Progenitor cell of endocrine pancreas (in vitro differentiated cells): ENCODE measurements around the gene SERINC4. TPM values are rescaled to one million over a fixed set of nuclear protein-coding genes. Genes with fewer than 3 reads are reported as not detected.

ENCODE experiments used
- DNase-seq: peaks from one replicate; pipeline ENCODE4 v3.0.0; 2021; ENCODE audit warnings: low spot score; ENCODE audit not compliant: unreplicated experiment
- H3K27ac Mint-ChIP-seq: 2 replicates; pipeline ENCODE4 v1.8.0; 2021; ENCODE audit warnings: mild to moderate bottlenecking, moderate library complexity, mixed read lengths
- H3K27me3 Mint-ChIP-seq: 2 replicates; pipeline ENCODE4 v1.8.0; 2021; ENCODE audit warnings: mixed read lengths
- H3K36me3 Mint-ChIP-seq: 2 replicates; pipeline ENCODE4 v1.8.0; 2022; ENCODE audit warnings: mixed read lengths; ENCODE audit not compliant: insufficient read depth
- H3K4me1 Mint-ChIP-seq: 2 replicates; pipeline ENCODE4 v1.8.0; 2021; ENCODE audit warnings: low read depth, mixed read lengths
- H3K4me3 Mint-ChIP-seq: 2 replicates; pipeline ENCODE4 v1.8.0; 2021; ENCODE audit warnings: low read depth, mild to moderate bottlenecking, moderate library complexity, mixed read lengths
- H3K9me3 Mint-ChIP-seq: 2 replicates; pipeline ENCODE4 v1.8.0; 2021; ENCODE audit warnings: low read depth, mixed read lengths
- CTCF ChIP-seq: fragments of 200-600 bp; sonication (generic); IDR thresholded peaks from one replicate; pipeline ENCODE4 v1.5.0; 2021; ENCODE audit warnings: antibody characterized with exemption, mild to moderate bottlenecking; ENCODE audit not compliant: unreplicated experiment
- total RNA-seq: library from RNA; stranded (reverse); gene quantifications from 2 replicates; pipeline ENCODE4 v1.2.1, GENCODE V29; 2021

Gene SERINC4
- total RNA-seq, 1 donor from 2014 or later, result 0.36 TPM

GRCh38 chr15:43776718-43777266, 23.2 kb downstream of the SERINC4 start, which contains the start of gene ELL3:
TSS of gene ELL3 (minus strand) at chr15:43776966. CDS start at chr15:43776901, 65 bp downstream.
- TF ChIP-seq CTCF, result no peak
- Mint-ChIP-seq H3K36me3 (peaks cover 10% of the 10 kb centered on the region), H3K4me1 (peaks cover 2% of the 10 kb centered on the region), H3K9me3 (no peaks in the 10 kb centered on the region), H3K27ac (peak within 1 kb of the TSS; percentile 90), H3K4me3 (peak within 1 kb of the TSS; percentile 77), H3K27me3 (peaks cover 8% of the 10 kb centered on the region)
- DNase-seq, result peak; percentile 37

- Mint-ChIP-seq H3K4me3 (peak overlapping the region; percentile 77), H3K36me3 (peaks cover 12% of the 10 kb centered on the region), H3K4me1 (peaks cover 2% of the 10 kb centered on the region), H3K9me3 (no peaks in the 10 kb centered on the region), H3K27me3 (peaks cover 8% of the 10 kb centered on the region), H3K27ac (peak overlapping the region; percentile 90)
- no peak for DNase-seq
- TF ChIP-seq CTCF, result no peak
These were observed 23.8 kb downstream of the SERINC4 start for GRCh38 chr15:43776101-43776717.

GRCh38 chr15:43775411-43775965, 24.5 kb downstream of the SERINC4 start:
- no peak for DNase-seq
- no peaks in the 10 kb centered on the region for H3K9me3 Mint-ChIP-seq
- H3K27ac Mint-ChIP-seq, result no peak overlapping the region
- H3K27me3 Mint-ChIP-seq, result peaks cover 6% of the 10 kb centered on the region
- TF ChIP-seq CTCF, result peak; percentile 51
- H3K4me1 Mint-ChIP-seq, result peaks cover 2% of the 10 kb centered on the region
- peaks cover 18% of the 10 kb centered on the region for H3K36me3 Mint-ChIP-seq
- peak overlapping the region; percentile 77 for H3K4me3 Mint-ChIP-seq

- H3K36me3 Mint-ChIP-seq, result peaks cover 28% of the 10 kb centered on the region
These were observed 26.0 kb downstream of the SERINC4 start for GRCh38 chr15:43774062-43774461.

More at GRCh38 chr15:43774062-43774461, 26.0 kb downstream of the SERINC4 start:
- H3K9me3 Mint-ChIP-seq, result no peaks in the 10 kb centered on the region
- TF ChIP-seq CTCF, result no peak
- DNase-seq, result no peak
- H3K4me3 Mint-ChIP-seq, result no peak overlapping the region
- H3K27me3 Mint-ChIP-seq, result peaks cover 3% of the 10 kb centered on the region
- H3K27ac Mint-ChIP-seq, result no peak overlapping the region
- peaks cover 2% of the 10 kb centered on the region for H3K4me1 Mint-ChIP-seq
